Choroid plexus epithelial cell (primary cell): ENCODE measurements around the gene SRGAP3.

Source experiments
- DNase-seq: peaks from one replicate; pipeline ENCODE4 v3.0.0-alpha.2; 2010; ENCODE audit warnings: low read depth
- H3K4me3 ChIP-seq: 2 replicates; pipeline ENCODE4 v1.5.1; 2011; ENCODE audit warnings: low read depth, mild to moderate bottlenecking, control low read depth, low read length, moderate library complexity
- TF ChIP-seq, protein P1 (sequence below): conservative IDR thresholded peaks from 2 replicates; pipeline ENCODE4 v1.5.1; 2011; ENCODE audit warnings: low read depth, mild to moderate bottlenecking, control low read depth, inconsistent platforms, low read length, moderate library complexity

Gene SRGAP3

DNA sequence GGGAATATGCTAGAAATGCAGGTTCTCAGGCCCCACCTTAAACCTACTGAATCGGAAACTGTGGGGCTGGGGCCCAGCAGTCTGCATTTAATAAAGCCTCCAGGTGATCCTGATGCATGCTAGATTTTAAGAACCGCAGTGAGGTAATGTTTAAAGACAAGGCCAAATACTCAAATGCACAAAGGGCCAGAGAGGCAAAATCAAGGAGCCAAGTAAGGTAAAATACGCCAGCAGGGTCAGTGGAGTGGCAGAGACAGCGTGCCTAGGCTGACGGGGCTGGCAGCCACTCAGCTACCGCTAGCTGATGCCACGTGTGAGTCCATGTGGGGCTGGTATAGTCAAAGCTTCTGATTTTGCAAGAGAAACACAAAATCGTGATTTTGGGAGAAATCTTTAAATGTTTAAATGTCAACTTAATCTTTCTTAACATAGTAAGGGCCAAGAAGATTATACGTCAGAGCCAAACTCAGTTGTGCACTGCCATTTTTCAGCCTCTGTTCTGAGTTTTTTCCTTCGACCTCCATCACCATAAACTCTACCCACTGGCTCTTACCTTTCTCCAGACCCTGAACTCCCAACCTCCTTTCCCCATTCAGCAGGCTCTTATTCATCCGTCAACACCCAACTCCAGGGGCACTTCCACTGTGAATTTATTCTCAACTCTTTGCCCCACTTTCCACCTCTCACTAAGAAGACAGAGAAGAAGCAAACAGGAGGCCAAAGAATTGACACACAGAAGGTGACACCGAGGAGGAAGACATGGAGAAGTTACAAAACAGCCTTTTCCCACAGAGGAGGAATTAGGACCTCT, 149.5 kb downstream of the SRGAP3 start:
- TF ChIP-seq, protein P1, sequence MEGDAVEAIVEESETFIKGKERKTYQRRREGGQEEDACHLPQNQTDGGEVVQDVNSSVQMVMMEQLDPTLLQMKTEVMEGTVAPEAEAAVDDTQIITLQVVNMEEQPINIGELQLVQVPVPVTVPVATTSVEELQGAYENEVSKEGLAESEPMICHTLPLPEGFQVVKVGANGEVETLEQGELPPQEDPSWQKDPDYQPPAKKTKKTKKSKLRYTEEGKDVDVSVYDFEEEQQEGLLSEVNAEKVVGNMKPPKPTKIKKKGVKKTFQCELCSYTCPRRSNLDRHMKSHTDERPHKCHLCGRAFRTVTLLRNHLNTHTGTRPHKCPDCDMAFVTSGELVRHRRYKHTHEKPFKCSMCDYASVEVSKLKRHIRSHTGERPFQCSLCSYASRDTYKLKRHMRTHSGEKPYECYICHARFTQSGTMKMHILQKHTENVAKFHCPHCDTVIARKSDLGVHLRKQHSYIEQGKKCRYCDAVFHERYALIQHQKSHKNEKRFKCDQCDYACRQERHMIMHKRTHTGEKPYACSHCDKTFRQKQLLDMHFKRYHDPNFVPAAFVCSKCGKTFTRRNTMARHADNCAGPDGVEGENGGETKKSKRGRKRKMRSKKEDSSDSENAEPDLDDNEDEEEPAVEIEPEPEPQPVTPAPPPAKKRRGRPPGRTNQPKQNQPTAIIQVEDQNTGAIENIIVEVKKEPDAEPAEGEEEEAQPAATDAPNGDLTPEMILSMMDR: no peak
- DNase-seq: no peak
- no peak overlapping the region for H3K4me3 ChIP-seq

DNA sequence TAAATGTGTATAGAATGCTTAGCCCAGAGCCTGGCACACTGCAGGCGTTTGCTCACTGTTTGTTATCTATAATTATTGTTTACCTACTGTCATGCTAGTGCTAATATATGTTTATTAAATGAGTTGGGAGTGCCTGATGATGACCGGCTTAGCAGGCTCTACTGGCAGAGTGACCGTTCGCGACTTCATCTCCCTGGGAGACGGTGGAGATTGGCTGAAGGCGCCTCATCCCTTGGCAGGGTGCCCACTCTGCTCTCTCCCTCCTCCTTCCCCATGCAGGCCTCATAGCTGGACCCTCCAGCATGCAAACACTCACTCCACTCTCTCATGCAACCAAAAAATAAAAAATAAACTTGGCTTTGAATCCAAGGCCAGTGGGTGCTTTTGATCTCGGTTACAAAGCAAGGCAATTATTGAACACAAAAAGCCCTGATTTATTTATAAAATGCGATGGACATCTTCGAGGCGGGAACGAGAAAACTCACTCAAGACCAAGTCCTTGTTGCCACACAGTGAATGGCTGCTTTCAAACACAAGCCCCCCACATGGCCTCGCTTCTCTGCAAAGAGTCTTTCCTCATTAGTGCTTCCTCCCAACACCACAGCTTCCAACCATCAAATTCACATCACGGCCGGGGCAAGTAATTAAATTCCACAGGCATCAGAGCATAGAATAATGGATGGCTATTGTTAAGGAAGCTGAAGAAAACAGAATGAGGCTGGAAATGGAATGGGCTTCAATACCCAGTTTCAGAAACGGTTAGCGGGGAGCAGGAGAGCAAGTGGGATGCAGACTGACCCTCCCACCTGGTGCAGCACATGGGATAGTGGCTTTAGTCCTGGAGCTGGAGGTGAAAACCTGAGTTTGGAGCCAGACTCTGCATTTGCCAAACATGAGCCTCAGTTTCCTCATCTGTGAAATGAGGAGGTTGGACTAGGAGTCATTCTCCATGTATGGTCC, 150.4 kb downstream of the SRGAP3 start:
- no peak for DNase-seq
- H3K4me3 ChIP-seq: no peak overlapping the region
- TF ChIP-seq, protein P1: no peak

DNA sequence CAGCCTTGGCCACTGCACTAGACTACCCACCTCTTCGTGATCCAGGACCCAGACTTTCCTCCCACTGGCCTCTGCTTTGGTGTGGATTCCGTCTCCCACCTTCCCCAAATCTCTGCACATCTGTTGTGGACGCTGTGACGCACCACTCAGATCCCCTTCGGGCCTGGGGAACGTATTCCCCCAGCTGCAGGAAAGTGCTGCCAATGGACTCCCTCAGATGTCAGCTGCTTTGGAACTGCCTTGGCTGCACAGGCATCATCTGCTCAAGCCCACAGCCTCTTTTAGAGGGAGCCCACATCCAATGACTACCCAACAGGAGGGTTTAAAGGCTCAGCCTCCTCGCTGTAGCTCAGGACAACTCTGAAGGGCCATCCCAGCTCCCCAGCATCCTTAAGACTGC, 152.0 kb downstream of the SRGAP3 start:
- no peak overlapping the region for H3K4me3 ChIP-seq
- no peak for DNase-seq
- TF ChIP-seq, protein P1: no peak

DNA sequence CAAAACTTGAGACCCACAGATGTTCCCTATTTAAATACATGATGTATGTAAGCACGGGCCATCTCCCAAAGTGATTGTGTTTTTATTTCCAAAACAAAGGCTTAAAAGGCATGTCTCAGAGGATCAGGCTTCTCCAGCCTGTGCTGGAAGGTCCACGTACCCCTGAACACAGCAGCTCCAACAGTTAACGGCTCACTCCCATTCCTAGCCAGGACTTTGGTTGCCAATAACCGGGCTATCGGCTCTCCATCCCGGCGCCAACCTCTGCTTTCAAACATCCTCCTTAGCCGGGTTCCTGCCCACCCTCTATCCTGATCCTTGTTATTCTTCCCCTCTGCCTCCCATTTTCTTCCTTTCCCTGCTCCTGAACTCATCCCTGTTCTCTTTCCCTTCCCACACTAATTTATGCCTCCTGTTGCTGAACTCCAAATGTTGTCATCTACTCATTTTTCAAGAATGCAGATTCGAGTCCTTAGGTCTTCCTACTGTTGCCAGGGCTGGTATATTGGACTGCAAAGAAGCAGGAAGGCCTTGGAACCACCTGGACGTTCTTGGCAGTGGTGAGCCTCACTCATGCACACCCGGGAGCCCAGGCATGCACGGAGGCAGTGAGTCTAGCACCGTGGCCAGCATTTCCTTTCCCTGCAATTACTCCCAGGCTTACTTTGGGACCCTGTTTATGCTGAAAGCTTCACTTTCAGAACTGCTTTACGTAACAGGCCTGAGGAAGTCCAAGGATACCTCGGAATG, 157.8 kb downstream of the SRGAP3 start:
- H3K4me3 ChIP-seq: no peak overlapping the region
- DNase-seq: no peak
- TF ChIP-seq, protein P1: no peak

DNA sequence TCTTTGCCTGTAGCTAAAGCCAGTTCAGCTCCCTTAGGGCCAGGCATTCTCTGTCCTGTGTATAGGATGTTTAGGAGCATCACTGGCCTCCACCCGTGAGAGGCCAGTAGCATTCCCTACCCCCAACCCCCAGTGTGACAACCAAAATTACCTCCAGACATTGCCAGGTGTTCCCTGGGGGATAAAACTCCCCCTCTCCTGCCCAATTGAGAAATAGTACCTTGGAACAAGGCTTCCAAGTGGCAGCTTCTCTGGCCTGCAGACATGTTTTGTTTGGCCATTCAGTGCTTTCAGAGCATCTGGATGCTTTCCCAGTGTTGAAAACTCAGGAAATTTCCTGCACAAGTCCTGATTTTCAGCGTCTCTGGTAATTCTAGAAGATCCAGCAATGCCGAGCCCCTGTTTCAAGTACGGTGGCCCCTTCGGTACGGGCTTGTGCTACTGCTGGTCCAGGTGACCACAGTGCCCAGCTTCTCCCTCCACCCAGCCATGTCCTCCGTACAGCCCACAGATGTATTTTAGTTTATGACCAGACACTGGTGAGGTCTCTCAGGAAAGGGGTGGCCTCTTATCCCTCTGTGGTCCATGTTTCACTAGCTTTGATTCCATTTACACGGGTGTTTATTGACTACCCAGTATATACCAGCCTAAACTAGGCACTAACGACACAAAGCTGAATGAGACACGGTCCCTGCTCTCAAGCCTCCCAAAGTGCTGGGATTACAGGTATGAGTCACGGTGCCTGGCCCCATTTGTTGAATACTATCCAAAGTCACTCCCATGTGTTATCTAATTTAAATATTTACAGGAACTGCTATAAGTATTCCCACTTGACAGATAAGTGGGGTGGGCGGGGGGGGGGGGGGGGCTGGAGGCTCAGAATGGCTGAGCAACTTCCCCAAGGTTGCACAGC, 160.7 kb downstream of the SRGAP3 start:
- DNase-seq: peak; percentile 4
- TF ChIP-seq, protein P1: no peak
- no peak overlapping the region for H3K4me3 ChIP-seq
